Measurements from ENCODE around the gene OPTC. TPM values are rescaled to one million over a fixed set of nuclear protein-coding genes. Genes with fewer than 3 reads are reported as not detected.

OPTC gene
- total and polyA plus RNA-seq, 3 donors from 2014 or later: 0.55 to 1.1 (median 0.87) TPM

GRCh38 chr1:203539831-203540546 lies 46.0 kb downstream of the OPTC start:
- H3K27ac ChIP-seq: no peak overlapping the region
- no peaks in the 10 kb centered on the region for H3K27me3 ChIP-seq
- no peaks in the 10 kb centered on the region for H3K4me1 ChIP-seq
- H3K9me3 ChIP-seq: no peaks in the 10 kb centered on the region
- no peak for DNase-seq
- no peak overlapping the region for H3K4me3 ChIP-seq
- 96% methylated on average over 5 of the region's 5 CpGs for WGBS, 2 donors
- TF ChIP-seq POLR2A (IDR thresholded peaks at IDR 0.05): no peak
- TF ChIP-seq CTCF (IDR thresholded peaks at IDR 0.05): no peak
- H3K36me3 ChIP-seq (ENCODE audit: low read depth, missing control alignments): no peaks in the 10 kb centered on the region
- intact Hi-C loops (cut with DNase I; ENCODE audit: low total_unique reads): no loop called here

GRCh38 chr1:203544485-203544884 lies 50.5 kb downstream of the OPTC start:
- DNase-seq: no peak
- WGBS, 2 donors: 73 to 74% methylated on average over 3 of the region's 3 CpGs
- H3K27me3 ChIP-seq: no peaks in the 10 kb centered on the region
- no peak overlapping the region for H3K4me3 ChIP-seq
- TF ChIP-seq CTCF (IDR thresholded peaks at IDR 0.05) (no peak), POLR2A (IDR thresholded peaks at IDR 0.05) (no peak)
- H3K4me1 ChIP-seq: peaks cover 6% of the 10 kb centered on the region
- intact Hi-C loops (cut with DNase I; ENCODE audit: low total_unique reads): no loop called here
- no peaks in the 10 kb centered on the region for H3K9me3 ChIP-seq
- no peak overlapping the region for H3K27ac ChIP-seq
- no peaks in the 10 kb centered on the region for H3K36me3 ChIP-seq (ENCODE audit: low read depth, missing control alignments)

- Histone ChIP-seq H3K36me3 (ENCODE audit: low read depth, missing control alignments) (no peaks in the 10 kb centered on the region), H3K27ac (no peak overlapping the region), H3K4me3 (no peak overlapping the region), H3K27me3 (no peaks in the 10 kb centered on the region), H3K4me1 (peaks cover 6% of the 10 kb centered on the region), H3K9me3 (no peaks in the 10 kb centered on the region)
- TF ChIP-seq CTCF (IDR thresholded peaks at IDR 0.05) (no peak), POLR2A (IDR thresholded peaks at IDR 0.05) (no peak)
- DNase-seq: no peak
- intact Hi-C loops (cut with DNase I; ENCODE audit: low total_unique reads): no loop called here
- WGBS, 2 donors: 60 to 69% methylated on average over 4 of the region's 4 CpGs
These were observed 51.2 kb downstream of the OPTC start for GRCh38 chr1:203544978-203545816.

- DNase-seq: no peak
- Histone ChIP-seq H3K4me3 (no peak overlapping the region), H3K36me3 (ENCODE audit: low read depth, missing control alignments) (no peaks in the 10 kb centered on the region), H3K27me3 (no peaks in the 10 kb centered on the region), H3K9me3 (no peaks in the 10 kb centered on the region), H3K27ac (no peak overlapping the region), H3K4me1 (peaks cover 6% of the 10 kb centered on the region)
- 100% methylated on average over 1 of the region's 1 CpG for WGBS, 2 donors
- intact Hi-C loops (cut with DNase I; ENCODE audit: low total_unique reads): no loop called here
- no peak for TF ChIP-seq CTCF (IDR thresholded peaks at IDR 0.05)
- no peak for TF ChIP-seq POLR2A (IDR thresholded peaks at IDR 0.05)
These were observed 52.3 kb downstream of the OPTC start for GRCh38 chr1:203546274-203546673.
